SK-N-MC (cell line): ENCODE results near the gene MFGE8.

Source experiments
- EZH2 ChIP-seq: fragments of 200-600 bp; sonication (generic); IDR thresholded peaks from one replicate; pipeline ENCODE4 v1.6.1; 2017; ENCODE audit warnings: antibody characterized with exemption
- FOXP2 ChIP-seq: optimal IDR thresholded peaks from 2 replicates; pipeline ENCODE3; 2011; ENCODE audit warnings: mild to moderate bottlenecking, moderate library complexity; ENCODE audit not compliant: insufficient read depth; ENCODE audit errors: extremely low read length, control extremely low read depth
- POLR2AphosphoS5 ChIP-seq: IDR thresholded peaks from 2 replicates; pipeline ENCODE4 v1.6.1; 2012; ENCODE audit warnings: mild to moderate bottlenecking, low read depth, low read length, borderline replicate concordance

GRCh38 chr15:88949734-88950400 lies 36.7 kb upstream of the MFGE8 start:
- TF ChIP-seq EZH2 (no peak), POLR2AphosphoS5 (no peak), FOXP2 (no peak)
